Loucy (cell line): ENCODE measurements around the gene MEAK7.

ENCODE experiments used
- CTCF ChIP-seq: fragments of 200-600 bp; sonication (generic); conservative IDR thresholded peaks from 2 replicates; pipeline ENCODE4 v1.5.1; 2014; ENCODE audit warnings: mild to moderate bottlenecking, antibody characterized with exemption, low read length
- EZH2phosphoT487 ChIP-seq: fragments of 200-600 bp; IDR thresholded peaks from 2 replicates; pipeline ENCODE4 v1.6.1; 2018; ENCODE audit warnings: antibody characterized with exemption, mild to moderate bottlenecking, moderate library complexity, borderline replicate concordance

GRCh38 chr16:84505249-84506187, 1.1 kb upstream of the MEAK7 start:
- no peak for TF ChIP-seq CTCF
- TF ChIP-seq EZH2phosphoT487: no peak
